H9 (cell line): ENCODE data around the gene PMEL. TPM values are rescaled to one million over a fixed set of nuclear protein-coding genes. Genes with fewer than 3 reads are reported as not detected.

Experiments
- DNase-seq: peaks from one replicate; pipeline ENCODE4 v3.0.0-alpha.2; 2017
- H2AFZ ChIP-seq: one replicate; pipeline ENCODE4 v1.6.1; 2013; ENCODE audit warnings: mild to moderate bottlenecking, low read length, control low read depth, moderate library complexity
- H2AK5ac ChIP-seq: 2 replicates; pipeline ENCODE4 v1.6.1; 2013; ENCODE audit warnings: low read length, control low read depth, mixed read lengths; ENCODE audit not compliant: insufficient read length
- H2BK120ac ChIP-seq: one replicate; pipeline ENCODE4 v1.6.1; 2013; ENCODE audit warnings: low read depth, mild to moderate bottlenecking, low read length, control low read depth, inconsistent platforms; ENCODE audit not compliant: poor library complexity, severe bottlenecking
- H2BK12ac ChIP-seq: 2 replicates; pipeline ENCODE4 v1.6.1; 2013; ENCODE audit warnings: low read length, control low read depth, mixed read lengths, low read depth; ENCODE audit not compliant: insufficient read length
- H2BK15ac ChIP-seq: 2 replicates; pipeline ENCODE4 v1.6.1; 2013; ENCODE audit warnings: low read depth, low read length, control low read depth
- H2BK20ac ChIP-seq: one replicate; pipeline ENCODE4 v1.6.1; 2013; ENCODE audit warnings: low read depth, mild to moderate bottlenecking, low read length, control low read depth, inconsistent platforms; ENCODE audit not compliant: poor library complexity, severe bottlenecking
- H2BK5ac ChIP-seq: 2 replicates; pipeline ENCODE4 v1.6.1; 2013; ENCODE audit warnings: low read length, control low read depth, mixed read lengths; ENCODE audit not compliant: insufficient read length
- H3K14ac ChIP-seq: 2 replicates; pipeline ENCODE4 v1.6.1; 2013; ENCODE audit warnings: low read length, control low read depth; ENCODE audit not compliant: insufficient read depth
- H3K18ac ChIP-seq: 2 replicates; pipeline ENCODE4 v1.6.1; 2013; ENCODE audit warnings: low read depth, mild to moderate bottlenecking, mixed read lengths, low read length, control low read depth; ENCODE audit not compliant: insufficient read length
- H3K23ac ChIP-seq: 2 replicates; pipeline ENCODE4 v1.6.1; 2013; ENCODE audit warnings: low read length, control low read depth, mixed read lengths, low read depth; ENCODE audit not compliant: insufficient read length
- H3K23me2 ChIP-seq: 2 replicates; pipeline ENCODE4 v1.6.1; 2013; ENCODE audit warnings: low read depth, mild to moderate bottlenecking, mixed read lengths, low read length, control low read depth; ENCODE audit not compliant: insufficient read length, poor library complexity, severe bottlenecking
- H3K27ac ChIP-seq: 2 replicates; pipeline ENCODE4 v1.5.1; 2013; ENCODE audit warnings: low read length, control low read depth, mixed read lengths, low read depth; ENCODE audit not compliant: insufficient read length
- H3K27me3 ChIP-seq: 2 replicates; pipeline ENCODE4 v1.6.1; 2013; ENCODE audit warnings: low read length, control low read depth, inconsistent platforms; ENCODE audit not compliant: insufficient read depth
- H3K4ac ChIP-seq: 2 replicates; pipeline ENCODE4 v1.6.1; 2013; ENCODE audit warnings: low read depth, mild to moderate bottlenecking, control low read depth, inconsistent platforms, low read length, moderate library complexity
- H3K4me1 ChIP-seq: 2 replicates; pipeline ENCODE4 v1.6.1; 2013; ENCODE audit warnings: low read length, control low read depth, inconsistent platforms; ENCODE audit not compliant: insufficient read depth
- H3K4me2 ChIP-seq: 2 replicates; pipeline ENCODE4 v1.6.1; 2013; ENCODE audit warnings: low read length, control low read depth, mixed read lengths; ENCODE audit not compliant: insufficient read length, insufficient read depth
- H3K56ac ChIP-seq: 2 replicates; pipeline ENCODE4 v1.6.1; 2013; ENCODE audit warnings: low read depth, mild to moderate bottlenecking, mixed read lengths, low read length, control low read depth; ENCODE audit not compliant: insufficient read length
- H3K79me1 ChIP-seq: 2 replicates; pipeline ENCODE4 v1.6.1; 2013; ENCODE audit warnings: low read depth, mild to moderate bottlenecking, moderate library complexity, low read length, control low read depth, inconsistent platforms; ENCODE audit not compliant: insufficient read depth, poor library complexity, severe bottlenecking
- H3K79me2 ChIP-seq: 2 replicates; pipeline ENCODE4 v1.6.1; 2013; ENCODE audit warnings: low read length, control low read depth, inconsistent platforms; ENCODE audit not compliant: insufficient read depth
- H3K9ac ChIP-seq: 2 replicates; pipeline ENCODE4 v1.6.1; 2013; ENCODE audit warnings: low read length, control low read depth, mixed read lengths; ENCODE audit not compliant: insufficient read length; ENCODE audit errors: extremely low read depth
- H3K9me3 ChIP-seq: one replicate; pipeline ENCODE4 v1.6.1; 2013; ENCODE audit warnings: low read depth, low read length, inconsistent platforms; ENCODE audit not compliant: control insufficient read depth
- H3T11ph ChIP-seq: one replicate; pipeline ENCODE4 v1.6.1; 2013; ENCODE audit warnings: mild to moderate bottlenecking, low read length, control low read depth, inconsistent platforms
- H4K20me1 ChIP-seq: one replicate; pipeline ENCODE4 v1.6.1; 2013; ENCODE audit not compliant: control insufficient read depth, insufficient read length, insufficient read depth
- H4K5ac ChIP-seq: 2 replicates; pipeline ENCODE4 v1.6.1; 2013; ENCODE audit warnings: low read depth, mild to moderate bottlenecking, mixed read lengths, low read length, control low read depth; ENCODE audit not compliant: insufficient read length
- H4K8ac ChIP-seq: replicated peaks from 2 replicates; pipeline ENCODE4 v1.6.1; 2013; ENCODE audit warnings: low read length, control low read depth, mixed read lengths, low read depth; ENCODE audit not compliant: insufficient read length
- H4K91ac ChIP-seq: 2 replicates; pipeline ENCODE4 v1.6.1; 2013; ENCODE audit warnings: low read depth, mild to moderate bottlenecking, moderate library complexity, mixed read lengths, low read length, control low read depth; ENCODE audit not compliant: insufficient read length
- H3K27ac Mint-ChIP-seq, 3 experiments: 2 replicates in 2 of 3; 3 replicates in 1 of 3; pipeline ENCODE4 v1.8.0; 2020 to 2021; ENCODE audit warnings: mixed read lengths in 3 of 3, mild to moderate bottlenecking in 1 of 3, moderate library complexity in 1 of 3
- H3K27me3 Mint-ChIP-seq: 2 replicates; pipeline ENCODE4 v1.8.0; 2021; ENCODE audit warnings: low read depth, mild to moderate bottlenecking, moderate library complexity, mixed read lengths
- H3K36me3 Mint-ChIP-seq, 3 experiments: 2 replicates in 2 of 3; 3 replicates in 1 of 3; pipeline ENCODE4 v1.8.0; 2020 to 2021; ENCODE audit warnings: low read depth in 3 of 3, mixed read lengths in 3 of 3; ENCODE audit not compliant: insufficient read depth in 1 of 3
- H3K4me1 Mint-ChIP-seq, 2 experiments: 2 replicates each; pipeline ENCODE4 v1.8.0; 2020; ENCODE audit warnings: mixed read lengths in 2 of 2
- H3K4me3 Mint-ChIP-seq, 2 experiments: 2 replicates in 1 of 2; 3 replicates in 1 of 2; pipeline ENCODE4 v1.8.0; 2020 to 2021; ENCODE audit warnings: mild to moderate bottlenecking in 2 of 2, mixed read lengths in 2 of 2, moderate library complexity in 1 of 2
- H3K9me3 Mint-ChIP-seq, 2 experiments: 2 replicates in 1 of 2; 3 replicates in 1 of 2; pipeline ENCODE4 v1.8.0; 2020; ENCODE audit warnings: mild to moderate bottlenecking in 2 of 2, mixed read lengths in 2 of 2, moderate library complexity in 1 of 2
- CTCF ChIP-seq: fragments of 200-600 bp; sonication (generic); conservative IDR thresholded peaks from 3 replicates; pipeline ENCODE4 v1.8.0; 2021; ENCODE audit warnings: antibody characterized with exemption, mild to moderate bottlenecking
- WGBS: extraction: QIAGEN DNeasy Blood & Tissue Kit; methylation state at CpG from one replicate; pipeline ENCODE4 v1.1.7; 2013; ENCODE audit warnings: missing lambda C conversion rate, low lambda C conversion rate, mixed read lengths; ENCODE audit not compliant: insufficient read length; ENCODE audit errors: extremely low coverage; 5-methylcytosine and 5-hydroxymethylcytosine counted together
- total RNA-seq: library from RNA; stranded (reverse); gene quantifications from 2 replicates; pipeline ENCODE4 v1.2.1, GENCODE V29; 2021

The PMEL gene
- total RNA-seq, 1 experiment from 2014 or later: 72.6 TPM

DNA sequence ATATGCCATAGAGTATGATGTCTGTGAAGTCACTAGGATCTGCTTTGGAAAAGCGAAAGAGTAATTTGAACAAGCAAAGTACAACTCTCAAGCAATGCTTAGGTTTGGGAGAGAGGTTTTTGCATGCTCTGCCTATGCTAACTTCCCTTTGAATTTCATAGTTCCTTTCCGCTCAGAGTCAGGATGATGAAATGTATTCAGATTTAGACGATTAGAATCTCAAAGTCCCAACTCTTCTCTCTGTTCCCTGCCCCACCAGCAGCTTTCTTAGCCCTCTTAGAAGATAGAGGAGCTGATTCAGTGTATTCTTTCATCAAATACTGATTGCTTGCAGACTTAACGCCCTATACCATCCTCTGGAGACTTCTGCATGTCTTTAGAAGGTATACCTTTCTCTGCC is 19.5 kb upstream of the PMEL start:
- H4K8ac ChIP-seq: no peak overlapping the region
- H3K79me1 ChIP-seq: no peaks in the 10 kb centered on the region
- H3K18ac ChIP-seq: no peak overlapping the region
- H3T11ph ChIP-seq: no peak overlapping the region
- no peaks in the 10 kb centered on the region for H3K4me1 Mint-ChIP-seq
- no peak for DNase-seq
- no peak overlapping the region for H2BK15ac ChIP-seq
- no peaks in the 10 kb centered on the region for H3K79me2 ChIP-seq
- H2BK20ac ChIP-seq: no peak overlapping the region
- H3K9me3 ChIP-seq: no peaks in the 10 kb centered on the region
- no peaks in the 10 kb centered on the region for H3K27me3 ChIP-seq
- no peak overlapping the region for H3K4me3 Mint-ChIP-seq
- no peak overlapping the region for H3K56ac ChIP-seq
- peak overlapping the region in 1 of 3 experiments; percentile 39; a peak in 2 of 7 replicates for H3K27ac Mint-ChIP-seq
- H2BK5ac ChIP-seq: no peak overlapping the region
- TF ChIP-seq CTCF: no peak
- no peak overlapping the region for H3K27ac ChIP-seq
- H3K4me2 ChIP-seq: no peak overlapping the region
- no peak overlapping the region for H2AK5ac ChIP-seq
- H3K14ac ChIP-seq: no peak overlapping the region
- no peak overlapping the region for H2BK120ac ChIP-seq
- H2BK12ac ChIP-seq: no peak overlapping the region
- H3K9me3 Mint-ChIP-seq: no peaks in the 10 kb centered on the region; a peak in 1 of 5 replicates
- H3K23ac ChIP-seq: no peak overlapping the region
- no peak overlapping the region for H2AFZ ChIP-seq
- H3K36me3 Mint-ChIP-seq: peaks cover 23 to 70% (median 65%) of the 10 kb centered on the region in 3 experiments; a peak in 6 of 7 replicates
- H4K20me1 ChIP-seq: no peaks in the 10 kb centered on the region
- H3K4me1 ChIP-seq: no peaks in the 10 kb centered on the region
- H4K5ac ChIP-seq: no peak overlapping the region
- H4K91ac ChIP-seq: no peak overlapping the region
- WGBS: no CpG with 5 or more reads among the region's 4 CpGs
- H3K9ac ChIP-seq: no peak overlapping the region
- no peaks in the 10 kb centered on the region for H3K27me3 Mint-ChIP-seq
- no peaks in the 10 kb centered on the region for H3K23me2 ChIP-seq
- no peak overlapping the region for H3K4ac ChIP-seq
